HepG2 (cell line): ENCODE results near the gene SAXO1. TPM values are rescaled to one million over a fixed set of nuclear protein-coding genes. Genes with fewer than 3 reads are reported as not detected.

Experiments
- ATAC-seq: fragments of 200-7000 bp; cut with Tn5 transposase; 3 replicates; pipeline ENCODE4 v1.9.1; 2020; ENCODE audit warnings: mild to moderate bottlenecking, moderate library complexity
- BruUV-seq: library from RNA; stranded (reverse); fragments of 400-500 nt; replicated peaks from 2 replicates; lab custom pipeline; 2021; lab: Mats Ljungman, UMichigan
- CTCF ChIA-PET: fragments of 300-600 bp; formaldehyde crosslinking; extraction: SDS; loops from one replicate; lab custom pipeline; 2021; ENCODE audit warnings: low total read pairs, inconsistent platforms, low intra/inter-chr PET ratio; lab: Yijun Ruan, JAX
- POLR2A ChIA-PET: fragments of 350-600 bp; sonication (Branson Sonifier 250); formaldehyde crosslinking; loops from one replicate; lab custom pipeline; 2020; ENCODE audit warnings: antibody characterized with exemption, inconsistent platforms; lab: Yijun Ruan, JAX
- DNase-seq: peaks from one replicate; pipeline ENCODE4 v3.0.0-alpha.2; 2015; ENCODE audit warnings: low spot score
- FAIRE-seq: peaks from 3 replicates; lab custom pipeline; 2011; peaks lifted over from hg19 to GRCh38; lab: Jason Lieb, UNC
- H2AFZ ChIP-seq: one replicate; pipeline ENCODE4 v1.6.1; 2011; ENCODE audit warnings: low read length, inconsistent platforms
- H3K27ac ChIP-seq: fragments of 300-600 bp; 3 replicates; pipeline ENCODE4 v1.8.0; 2011; ENCODE audit warnings: mixed run types, mild to moderate bottlenecking, mixed read lengths, low read length, inconsistent platforms; ENCODE audit not compliant: insufficient read depth; ENCODE audit errors: extremely low read length
- H3K27me3 ChIP-seq, 2 experiments: fragments of 200-600 bp in 1 of 2; 2 replicates in 1 of 2; 3 replicates in 1 of 2; pipeline versions ENCODE4 v1.6.0 to v1.8.0; 2011; ENCODE audit warnings: low read length in 2 of 2, mild to moderate bottlenecking in 2 of 2, moderate library complexity in 2 of 2, inconsistent platforms in 1 of 2; ENCODE audit not compliant: insufficient read depth in 2 of 2, control insufficient read depth in 1 of 2
- H3K36me3 ChIP-seq, 2 experiments: fragments of 200-600 bp in 1 of 2; replicated peaks in 1 of 2; 2 replicates in 1 of 2; 3 replicates in 1 of 2; pipeline versions ENCODE4 v1.5.1 to v1.8.0; 2011; ENCODE audit warnings: low read length in 2 of 2, inconsistent platforms in 1 of 2; ENCODE audit not compliant: insufficient read depth in 2 of 2, control insufficient read depth in 1 of 2
- H3K4me1 ChIP-seq: 2 replicates; pipeline ENCODE4 v1.5.1; 2012; ENCODE audit warnings: low read length, inconsistent platforms; ENCODE audit not compliant: insufficient read depth
- H3K4me2 ChIP-seq: 2 replicates; pipeline ENCODE4 v1.6.0; 2011; ENCODE audit warnings: low read depth, low read length, inconsistent platforms
- H3K4me3 ChIP-seq, 3 experiments: fragments of 200-600 bp in 1 of 3; sonication (generic), shearing (Covaris generic) in 1 of 3; replicated peaks in 1 of 3; 2 replicates each; pipeline ENCODE4 v1.5.1; 2011 to 2016; ENCODE audit warnings: low read length in 3 of 3, inconsistent platforms in 2 of 3, low read depth in 2 of 3, mild to moderate bottlenecking in 2 of 3, control low read depth in 1 of 3, mixed read lengths in 1 of 3; ENCODE audit not compliant: insufficient read depth in 1 of 3
- H3K79me2 ChIP-seq: one replicate; pipeline ENCODE4 v1.6.1; 2011; ENCODE audit warnings: low read length, inconsistent platforms; ENCODE audit not compliant: insufficient read depth
- H3K9ac ChIP-seq: 2 replicates; pipeline ENCODE4 v1.6.0; 2011; ENCODE audit warnings: mild to moderate bottlenecking, low read depth, low read length, inconsistent platforms; ENCODE audit not compliant: insufficient read depth
- H3K9me3 ChIP-seq: 2 replicates; pipeline ENCODE4 v1.5.1; 2012; ENCODE audit warnings: mild to moderate bottlenecking, low read length
- H4K20me1 ChIP-seq: 2 replicates; pipeline ENCODE4 v1.6.0; 2011; ENCODE audit warnings: inconsistent platforms, mild to moderate bottlenecking, low read length, moderate library complexity; ENCODE audit not compliant: insufficient read depth
- ARID3A ChIP-seq: IDR thresholded peaks from 2 replicates; pipeline ENCODE4 v1.6.1; 2012; ENCODE audit warnings: low read depth, low read length, improper control_type of control experiment
- E2F5 ChIP-seq: sonication (generic); formaldehyde crosslinking; conservative IDR thresholded peaks from 2 replicates; pipeline ENCODE4 v1.4.0; 2020; ENCODE audit warnings: missing genetic modification reagents
- RXRB ChIP-seq: IDR thresholded peaks from 2 replicates; pipeline ENCODE4 v1.6.1; 2016; ENCODE audit warnings: borderline replicate concordance, missing genetic modification reagents, missing compliant biosample characterization
- TBX3 ChIP-seq: fragments of 450-650 bp; IDR thresholded peaks from 2 replicates; pipeline ENCODE4 v1.6.1; 2017; ENCODE audit warnings: antibody characterized with exemption, mild to moderate bottlenecking, inconsistent platforms, borderline replicate concordance
- ZNF121 ChIP-seq: sonication (generic); formaldehyde crosslinking; IDR thresholded peaks from 2 replicates; pipeline ENCODE4 v1.5.0; 2020; ENCODE audit warnings: mild to moderate bottlenecking, missing genetic modification reagents
- ZNF382 ChIP-seq: sonication (generic); formaldehyde crosslinking; IDR thresholded peaks from 2 replicates; pipeline ENCODE4 v1.5.0; 2020; ENCODE audit warnings: missing genetic modification reagents, mild to moderate bottlenecking, borderline replicate concordance
- WGBS: methylation state at CpG from one replicate; pipeline ENCODE4 v1.1.6; 2017; ENCODE audit warnings: low lambda C conversion rate; 5-methylcytosine and 5-hydroxymethylcytosine counted together
- in situ Hi-C: cut with HindIII; loops from 2 replicates; pipeline ENCODE4 v1.10.0; 2017; ENCODE audit warnings: low pct_unique_long_range_greater_than_20kb; ENCODE audit not compliant: extremely low pct_ligation_motif_present
- intact Hi-C: fragments of 100-400 bp; cut with micrococcal nuclease; formaldehyde crosslinking; loops from one replicate; pipeline ENCODE4 v1.10.0; 2022; ENCODE audit not compliant: unreplicated experiment
- polyA plus RNA-seq, 8 experiments: library from polyadenylated mRNA; depleted of rRNA in 3 of 8; stranded (reverse) in 7 of 8; unstranded in 1 of 8; fragments of >200 nt; fragmentation: Illumina TruSeq in 4 of 8; extraction: Trizol in 4 of 8; gene quantifications; 2 replicates each; pipeline versions ENCODE4 v1.2.1 to v1.2.3, GENCODE V29; 2011 to 2016; ENCODE audit warnings: low read depth in 4 of 8, missing spikeins in 1 of 8, mixed read lengths in 1 of 8; ENCODE audit not compliant: insufficient read depth in 1 of 8
- total RNA-seq, 5 experiments: library from RNA; depleted of rRNA; stranded (reverse); fragments of >200 nt; fragmentation: Illumina TruSeq; extraction: Trizol; gene quantifications; 2 replicates each; pipeline ENCODE4 v1.2.3, GENCODE V29; 2016; ENCODE audit warnings: low read depth in 1 of 5

SAXO1 gene
- total and polyA plus RNA-seq, 2 of the 13 experiments (the other 11 are each of a cell fraction or from before 2014, with no cell fraction given), result not detected

GRCh38 chr9:19074836-19075235, 41.8 kb upstream of the SAXO1 start:
- H3K4me3 ChIP-seq, result no peak overlapping the region
- ATAC-seq, result peak; percentile 35; the same call in 1 of the 3 replicates
- H3K27me3 ChIP-seq, result no peaks in the 10 kb centered on the region
- H3K9ac ChIP-seq, result no peak overlapping the region
- no peak overlapping the region for H2AFZ ChIP-seq
- no peak for FAIRE-seq
- no peak overlapping the region for H3K27ac ChIP-seq
- BruUV-seq, result TSS peak; percentile 19
- H3K9me3 ChIP-seq, result no peaks in the 10 kb centered on the region
- intact Hi-C loops (no loop called here), in situ Hi-C loops (loop anchor here (25.0 kb wide), 1 partner anchor 287 kb away; no protein-coding TSS in a partner anchor)
- TF ChIP-seq ARID3A (peak; percentile 56; the same call in 1 of the 2 replicates), RXRB (CRISPR knock-in tag) (peak; percentile 13; the same call in 1 of the 2 replicates), TBX3 (peak; percentile 78; the same call in 1 of the 2 replicates), ZNF382 (no peak)
- WGBS, result 71% methylated on average over 1 of the region's 1 CpG
- H4K20me1 ChIP-seq, result no peaks in the 10 kb centered on the region
- H3K79me2 ChIP-seq, result no peaks in the 10 kb centered on the region
- peaks cover 15% of the 10 kb centered on the region for H3K4me1 ChIP-seq
- H3K36me3 ChIP-seq, result peaks cover 12 to 43% of the 10 kb centered on the region in 2 experiments
- H3K4me2 ChIP-seq, result no peak overlapping the region
- DNase-seq, result peak; percentile 36
- POLR2A ChIA-PET, result no interaction called here
- CTCF ChIA-PET, result no interaction called here

GRCh38 chr9:19074229-19074628, 41.2 kb upstream of the SAXO1 start:
- Histone ChIP-seq H3K4me2 (no peak overlapping the region), H3K27ac (no peak overlapping the region), H3K79me2 (no peaks in the 10 kb centered on the region), H2AFZ (no peak overlapping the region), H3K9me3 (no peaks in the 10 kb centered on the region), H4K20me1 (no peaks in the 10 kb centered on the region), H3K4me3 (no peak overlapping the region), H3K4me1 (peaks cover 15% of the 10 kb centered on the region), H3K9ac (no peak overlapping the region), H3K36me3 (peaks cover 15 to 42% of the 10 kb centered on the region in 2 experiments), H3K27me3 (no peaks in the 10 kb centered on the region)
- BruUV-seq, result no TSS peak
- ATAC-seq (peak; percentile 26; the same call in 1 of the 3 replicates), DNase-seq (no peak), FAIRE-seq (no peak)
- in situ Hi-C loops (no loop called here), intact Hi-C loops (no loop called here)
- CTCF ChIA-PET, result no interaction called here
- WGBS, result 97% methylated on average over 2 of the region's 2 CpGs
- TF ChIP-seq ZNF121 (peak; percentile 81), E2F5 (no peak)
- POLR2A ChIA-PET, result no interaction called here
